SW 1271 (cell line): ENCODE results near the gene ATP8B3.

Experiments used
- DNase-seq, 2 experiments: peaks; one replicate each; lab custom pipeline; 2025; lab: John Stamatoyannopoulos, UW

Gene ATP8B3

GRCh38 chr19:1816530-1817298 lies 4.6 kb upstream of the ATP8B3 start:
- DNase-seq: no peak

- DNase-seq: no peak
Measured at GRCh38 chr19:1815605-1816529, 3.8 kb upstream of the ATP8B3 start.

GRCh38 chr19:1814833-1815604 lies 2.9 kb upstream of the ATP8B3 start:
- no peak for DNase-seq

- DNase-seq: no peak
Measured at GRCh38 chr19:1814391-1814790, 2.3 kb upstream of the ATP8B3 start.

GRCh38 chr19:1813192-1814182 lies 1.4 kb upstream of the ATP8B3 start:
- no peak for DNase-seq

- DNase-seq: peak; percentile 97 to 98
Measured at GRCh38 chr19:1812426-1813191, 533 bp upstream of the ATP8B3 start.

- DNase-seq: peak; percentile 72 to 84
Measured at GRCh38 chr19:1811472-1811894, 593 bp downstream of the ATP8B3 start.

GRCh38 chr19:1810439-1811160 lies 1.5 kb downstream of the ATP8B3 start:
- no peak for DNase-seq

GRCh38 chr19:1809678-1810077 lies 2.4 kb downstream of the ATP8B3 start:
- DNase-seq: no peak

- DNase-seq: no peak
Measured at GRCh38 chr19:1808395-1808731, 3.7 kb downstream of the ATP8B3 start.

- DNase-seq: no peak
Measured at GRCh38 chr19:1807695-1808394, 4.2 kb downstream of the ATP8B3 start.

- no peak for DNase-seq
Measured at GRCh38 chr19:1807030-1807694, 4.9 kb downstream of the ATP8B3 start.

GRCh38 chr19:1806184-1807029 lies 5.7 kb downstream of the ATP8B3 start:
- no peak for DNase-seq

- DNase-seq: no peak
Measured at GRCh38 chr19:1805401-1806183, 6.5 kb downstream of the ATP8B3 start.

GRCh38 chr19:1804858-1805257 lies 7.2 kb downstream of the ATP8B3 start:
- DNase-seq: no peak

GRCh38 chr19:1799695-1800342 lies 12.3 kb downstream of the ATP8B3 start:
- no peak for DNase-seq
